Tibial nerve (tissue), 4 donors: ENCODE data around the gene PTX4. TPM values are rescaled to one million over a fixed set of nuclear protein-coding genes. Genes with fewer than 3 reads are reported as not detected.

Experiments
- DNase-seq, 2 donors: peaks; one replicate each; pipeline ENCODE4 v3.0.0-alpha.2; 2019; ENCODE audit warnings: low spot score in 2 of 2
- H3K27ac ChIP-seq, 4 donors: fragments of 200-600 bp; sonication (generic) in 3 of 4; one replicate each; pipeline ENCODE4 v1.5.1; 2017 to 2019; ENCODE audit warnings: mild to moderate bottlenecking in 1 of 4
- H3K27me3 ChIP-seq, 2 donors: fragments of 200-600 bp; sonication (generic) in 1 of 2; one replicate each; pipeline versions ENCODE4 v1.5.1 to v1.6.0; 2017 to 2019
- H3K36me3 ChIP-seq, 3 donors: fragments of 200-600 bp; sonication (generic); one replicate each; pipeline ENCODE4 v1.5.1; 2018 to 2019
- H3K4me1 ChIP-seq, 4 donors: fragments of 200-600 bp; sonication (generic) in 3 of 4; one replicate each; pipeline ENCODE4 v1.5.1; 2017 to 2019
- H3K4me3 ChIP-seq, 4 donors: fragments of 200-600 bp; sonication (generic) in 3 of 4; one replicate each; pipeline ENCODE4 v1.5.1; 2017 to 2019; ENCODE audit warnings: mild to moderate bottlenecking in 1 of 4, moderate library complexity in 1 of 4
- H3K9me3 ChIP-seq, 4 donors: fragments of 200-600 bp; sonication (generic) in 3 of 4; one replicate each; pipeline ENCODE4 v1.5.1; 2017 to 2019
- CTCF ChIP-seq, 5 experiments: fragments of 200-600 bp in 3 of 5; fragments of 450-650 bp in 2 of 5; sonication (generic) in 3 of 5; IDR thresholded peaks; one replicate each; pipeline ENCODE4 v1.5.1; 2016 to 2019; ENCODE audit warnings: antibody characterized with exemption in 5 of 5, mild to moderate bottlenecking in 3 of 5, moderate library complexity in 2 of 5
- EP300 ChIP-seq, 2 donors: sonication (generic); formaldehyde crosslinking; IDR thresholded peaks; one replicate each; pipeline ENCODE4 v1.6.1; 2017; ENCODE audit warnings: antibody characterized with exemption in 2 of 2, mild to moderate bottlenecking in 1 of 2
- POLR2A ChIP-seq, 2 donors: fragments of 450-650 bp; IDR thresholded peaks; one replicate each; pipeline ENCODE4 v1.6.1; 2017; ENCODE audit warnings: antibody characterized with exemption in 2 of 2, mild to moderate bottlenecking in 2 of 2, moderate library complexity in 2 of 2
- WGBS, 2 donors: methylation state at CpG; one replicate each; pipeline ENCODE4 v1.1.5; 2018; 5-methylcytosine and 5-hydroxymethylcytosine counted together
- total RNA-seq, 4 donors: library from RNA; depleted of rRNA; stranded (reverse); fragments of >200 nt; gene quantifications; one replicate each; pipeline ENCODE4 v1.1.0, GENCODE V29; 2016

Gene PTX4
- total RNA-seq, 4 donors from 2014 or later = not detected

GRCh38 chr16:1527836-1528811 is 39.4 kb upstream of the PTX4 start:
- H3K27me3 ChIP-seq = no peaks in the 10 kb centered on the region
- no peak for DNase-seq
- H3K4me1 ChIP-seq = peaks cover 0 to 35% (median 3%) of the 10 kb centered on the region in 4 donors
- peaks cover 0 to 28% (median 0%) of the 10 kb centered on the region in 3 donors for H3K36me3 ChIP-seq
- no peak for TF ChIP-seq POLR2A (IDR thresholded peaks at IDR 0.05)
- TF ChIP-seq EP300 (IDR thresholded peaks at IDR 0.05) = no peak
- no peak for TF ChIP-seq CTCF (IDR thresholded peaks at IDR 0.05)
- H3K4me3 ChIP-seq = no peak overlapping the region
- H3K27ac ChIP-seq = no peak overlapping the region
- 70 to 72% methylated on average over 28 to 30 of the region's 42 CpGs for WGBS, 2 donors
- H3K9me3 ChIP-seq = no peaks in the 10 kb centered on the region

DNA sequence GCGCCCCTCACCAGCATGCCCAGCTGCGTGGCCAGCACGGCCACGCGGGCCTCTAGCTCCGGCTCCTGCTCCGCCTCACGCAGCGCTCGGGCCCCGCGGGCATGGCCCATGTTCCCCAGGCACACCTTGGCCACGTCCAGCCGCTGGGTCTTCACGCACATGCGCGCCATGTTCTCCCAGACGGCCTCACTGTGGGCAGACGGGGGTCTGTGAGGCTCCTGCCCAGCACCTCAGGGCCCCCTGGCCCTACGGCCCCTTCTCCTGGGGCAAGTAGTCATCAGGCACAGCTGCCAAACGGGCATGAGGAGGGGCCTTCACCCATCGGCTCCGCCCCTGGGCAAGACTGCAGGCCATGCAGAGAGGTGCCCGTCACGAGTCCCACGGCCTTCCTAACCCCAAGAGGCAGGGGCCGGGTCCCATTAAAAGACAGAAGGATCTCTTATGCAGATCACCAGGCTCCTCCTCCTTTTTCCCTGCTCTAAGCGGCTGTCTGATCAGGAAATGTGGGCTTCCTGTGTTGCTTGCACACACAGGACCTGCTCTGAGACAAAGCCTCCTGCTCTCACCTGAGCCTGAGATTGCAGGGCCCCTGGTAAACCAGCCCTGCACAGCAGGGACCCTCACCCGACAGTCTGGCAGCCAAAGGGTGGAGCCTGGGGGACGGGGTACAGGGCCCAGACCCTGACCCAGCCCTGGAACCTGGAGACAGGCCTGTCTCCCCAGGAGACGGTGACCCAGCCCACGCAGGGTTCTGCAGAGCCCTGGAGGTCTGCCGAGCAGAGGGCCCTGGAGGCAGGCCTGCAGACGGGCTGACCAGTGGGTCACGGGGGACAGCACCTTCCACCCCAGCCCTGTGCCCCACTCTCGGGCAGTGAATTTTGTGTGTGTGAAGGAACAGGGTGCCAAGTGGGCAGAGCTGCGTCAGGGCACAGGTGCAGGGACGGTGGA is 38.1 kb upstream of the PTX4 start:
- TF ChIP-seq CTCF (IDR thresholded peaks at IDR 0.05) (no peak), POLR2A (IDR thresholded peaks at IDR 0.05) (no peak), EP300 (IDR thresholded peaks at IDR 0.05) (no peak)
- Histone ChIP-seq H3K36me3 (peaks cover 0 to 39% (median 0%) of the 10 kb centered on the region in 3 donors), H3K4me3 (no peak overlapping the region), H3K27ac (no peak overlapping the region), H3K9me3 (no peaks in the 10 kb centered on the region), H3K27me3 (no peaks in the 10 kb centered on the region), H3K4me1 (peaks cover 0 to 22% (median 0%) of the 10 kb centered on the region in 4 donors)
- no peak for DNase-seq
- WGBS, 2 donors = 70 to 80% methylated on average over 26 to 34 of the region's 38 CpGs

DNA sequence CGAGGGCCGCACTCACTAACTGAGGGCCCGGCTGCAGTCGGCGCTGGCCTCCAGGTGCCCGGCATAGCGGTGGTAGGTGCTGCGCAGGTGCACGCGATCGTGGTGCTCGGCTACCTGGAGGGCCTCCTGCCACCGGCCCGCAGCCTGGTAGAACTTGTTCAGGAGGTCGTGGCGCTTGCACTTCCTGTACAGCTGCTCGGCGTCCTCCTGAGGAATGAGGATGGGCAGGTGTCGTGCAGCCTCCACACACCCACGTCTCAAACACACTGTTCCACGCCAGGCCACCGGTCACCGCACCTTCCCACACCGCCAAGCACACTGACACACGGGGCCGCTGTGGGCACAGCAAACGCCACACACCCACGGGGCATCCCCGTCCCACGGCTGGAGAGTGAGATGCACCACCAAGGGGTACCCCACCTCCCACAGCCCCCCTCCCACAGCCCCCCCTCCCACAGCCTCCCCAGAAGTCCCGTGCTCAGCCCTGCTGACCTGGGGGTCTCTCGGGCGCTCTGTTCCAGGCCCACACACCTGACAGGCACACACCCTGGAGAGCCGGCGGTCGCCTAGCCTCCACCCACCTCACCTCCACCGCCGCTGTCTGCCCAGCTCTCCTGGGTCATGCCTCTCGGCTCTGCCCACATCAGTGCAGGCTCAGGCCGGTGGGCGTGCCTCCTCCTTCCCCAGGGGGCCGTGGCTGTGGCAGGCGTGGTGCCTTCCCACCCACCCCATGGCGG is 37.3 kb upstream of the PTX4 start:
- WGBS, 2 donors = 88 to 92% methylated on average over 38 to 43 of the region's 44 CpGs
- no peak overlapping the region for H3K4me3 ChIP-seq
- no peaks in the 10 kb centered on the region for H3K27me3 ChIP-seq
- TF ChIP-seq CTCF (IDR thresholded peaks at IDR 0.05) = no peak
- TF ChIP-seq EP300 (IDR thresholded peaks at IDR 0.05) = no peak
- TF ChIP-seq POLR2A (IDR thresholded peaks at IDR 0.05) = no peak
- H3K9me3 ChIP-seq = no peaks in the 10 kb centered on the region
- H3K36me3 ChIP-seq = peaks cover 0 to 43% (median 0%) of the 10 kb centered on the region in 3 donors
- H3K4me1 ChIP-seq = peaks cover 0 to 15% (median 0%) of the 10 kb centered on the region in 4 donors
- H3K27ac ChIP-seq = no peak overlapping the region
- no peak for DNase-seq

- Histone ChIP-seq H3K4me3 (no peak overlapping the region), H3K27ac (no peak overlapping the region), H3K27me3 (no peaks in the 10 kb centered on the region), H3K9me3 (no peaks in the 10 kb centered on the region), H3K4me1 (peaks cover 0 to 8% (median 0%) of the 10 kb centered on the region in 4 donors), H3K36me3 (peaks cover 0 to 60% (median 0%) of the 10 kb centered on the region in 3 donors)
- TF ChIP-seq POLR2A (IDR thresholded peaks at IDR 0.05) = no peak
- no peak for TF ChIP-seq CTCF (IDR thresholded peaks at IDR 0.05)
- no peak for TF ChIP-seq EP300 (IDR thresholded peaks at IDR 0.05)
- 88 to 92% methylated on average over 25 to 26 of the region's 26 CpGs for WGBS, 2 donors
- DNase-seq = no peak
Observed at GRCh38 chr16:1524366-1524765, 35.6 kb upstream of the PTX4 start.
